ENCODE results near the gene MKNK1.

MKNK1 gene

GRCh38 chr1:46536527-46536926, 67.5 kb downstream of the MKNK1 start:
- no peak for FAIRE-seq

GRCh38 chr1:46535063-46535462, 69.0 kb downstream of the MKNK1 start:
- FAIRE-seq, result no peak

- FAIRE-seq, result no peak
Measured at GRCh38 chr1:46533179-46533864, 70.7 kb downstream of the MKNK1 start.

GRCh38 chr1:46532498-46533178, 71.4 kb downstream of the MKNK1 start:
- no peak for FAIRE-seq

- no peak for FAIRE-seq
Measured at GRCh38 chr1:46532095-46532494, 72.0 kb downstream of the MKNK1 start.

- no peak for FAIRE-seq
Measured at GRCh38 chr1:46530791-46531409, 73.2 kb downstream of the MKNK1 start.

GRCh38 chr1:46530311-46530710, 73.8 kb downstream of the MKNK1 start:
- FAIRE-seq, result no peak

GRCh38 chr1:46529031-46529630, 74.9 kb downstream of the MKNK1 start:
- FAIRE-seq, result no peak

- FAIRE-seq, result no peak
Measured at GRCh38 chr1:46528297-46528955, 75.6 kb downstream of the MKNK1 start.

GRCh38 chr1:46527474-46528296, 76.4 kb downstream of the MKNK1 start:
- FAIRE-seq, result no peak

GRCh38 chr1:46526691-46527291, 77.3 kb downstream of the MKNK1 start:
- FAIRE-seq, result no peak

- FAIRE-seq, result no peak
Measured at GRCh38 chr1:46526013-46526690, 77.9 kb downstream of the MKNK1 start.

GRCh38 chr1:46525253-46525983, 78.7 kb downstream of the MKNK1 start:
- FAIRE-seq, result no peak

- FAIRE-seq, result no peak
Measured at GRCh38 chr1:46524843-46525242, 79.2 kb downstream of the MKNK1 start.

GRCh38 chr1:46523496-46524353, 80.3 kb downstream of the MKNK1 start:
- no peak for FAIRE-seq

- FAIRE-seq, result no peak
Measured at GRCh38 chr1:46522969-46523320, 81.1 kb downstream of the MKNK1 start.

GRCh38 chr1:46522184-46522968, 81.7 kb downstream of the MKNK1 start:
- no peak for FAIRE-seq

GRCh38 chr1:46521414-46521813, 82.7 kb downstream of the MKNK1 start:
- no peak for FAIRE-seq
